Activated naive CD4-positive, alpha-beta T cell treated with anti-CD3 and anti-CD28 coated beads, Interleukin-2, amount 50 U/mL, for 16 hours (primary cell): ENCODE data around the gene SORCS2.

ENCODE experiments used
- DNase-seq: peaks from one replicate; pipeline ENCODE4 v3.0.0-alpha.2; 2020

SORCS2 gene

GRCh38 chr4:7248857-7249256 is 56.5 kb downstream of the SORCS2 start:
- DNase-seq, result no peak

- no peak for DNase-seq
Observed at GRCh38 chr4:7251321-7251720, 59.0 kb downstream of the SORCS2 start.

GRCh38 chr4:7252051-7252450 is 59.7 kb downstream of the SORCS2 start:
- no peak for DNase-seq

GRCh38 chr4:7252510-7253340 is 60.4 kb downstream of the SORCS2 start:
- no peak for DNase-seq

- no peak for DNase-seq
Observed at GRCh38 chr4:7253341-7253700, 61.0 kb downstream of the SORCS2 start.

- no peak for DNase-seq
Observed at GRCh38 chr4:7253837-7254236, 61.5 kb downstream of the SORCS2 start.

- DNase-seq, result no peak
Observed at GRCh38 chr4:7254736-7255487, 62.6 kb downstream of the SORCS2 start.

- DNase-seq, result no peak
Observed at GRCh38 chr4:7255488-7255881, 63.1 kb downstream of the SORCS2 start.

- no peak for DNase-seq
Observed at GRCh38 chr4:7255996-7256395, 63.7 kb downstream of the SORCS2 start.

GRCh38 chr4:7256984-7257810 is 64.9 kb downstream of the SORCS2 start:
- DNase-seq, result no peak

- no peak for DNase-seq
Observed at GRCh38 chr4:7259039-7259438, 66.7 kb downstream of the SORCS2 start.

- DNase-seq, result no peak
Observed at GRCh38 chr4:7260569-7260968, 68.2 kb downstream of the SORCS2 start.

- no peak for DNase-seq
Observed at GRCh38 chr4:7261087-7261486, 68.7 kb downstream of the SORCS2 start.

GRCh38 chr4:7261536-7261935 is 69.2 kb downstream of the SORCS2 start:
- no peak for DNase-seq

GRCh38 chr4:7262134-7262533 is 69.8 kb downstream of the SORCS2 start:
- DNase-seq, result no peak

GRCh38 chr4:7263166-7263565 is 70.8 kb downstream of the SORCS2 start:
- no peak for DNase-seq

- no peak for DNase-seq
Observed at GRCh38 chr4:7264694-7265093, 72.4 kb downstream of the SORCS2 start.

GRCh38 chr4:7266525-7267292 is 74.4 kb downstream of the SORCS2 start:
- DNase-seq, result no peak

- no peak for DNase-seq
Observed at GRCh38 chr4:7267829-7268228, 75.5 kb downstream of the SORCS2 start.

- no peak for DNase-seq
Observed at GRCh38 chr4:7268941-7269340, 76.6 kb downstream of the SORCS2 start.

- DNase-seq, result no peak
Observed at GRCh38 chr4:7270121-7270520, 77.8 kb downstream of the SORCS2 start.

GRCh38 chr4:7272404-7272803 is 80.1 kb downstream of the SORCS2 start:
- no peak for DNase-seq
